H1 (cell line): ENCODE data around the gene CMSS1. TPM values are rescaled to one million over a fixed set of nuclear protein-coding genes. Genes with fewer than 3 reads are reported as not detected.

Source experiments
- CTCF ChIA-PET: fragments of 300-600 bp; sonication (Branson Sonifier 250); formaldehyde crosslinking; loops from one replicate; lab custom pipeline; 2021; ENCODE audit not compliant: partially characterized antibody; lab: Charles Lee
- POLR2A ChIA-PET: fragments of 300-600 bp; sonication (Branson Sonifier 250); formaldehyde crosslinking; loops from one replicate; lab custom pipeline; 2021; ENCODE audit warnings: inconsistent platforms; ENCODE audit not compliant: partially characterized antibody; lab: Charles Lee
- DNase-seq, 2 experiments: peaks; one replicate each; pipeline versions ENCODE4 v3.0.0 to v3.0.0-alpha.2; 2010 to 2022; ENCODE audit warnings: low spot score in 2 of 2, low read depth in 1 of 2, mixed read lengths in 1 of 2
- FAIRE-seq: peaks from 2 replicates; lab custom pipeline; 2011; peaks lifted over from hg19 to GRCh38; lab: Jason Lieb, UNC
- H2AFZ ChIP-seq: 2 replicates; pipeline ENCODE4 v1.8.1; 2012; ENCODE audit warnings: low read length, inconsistent platforms
- H2AK5ac ChIP-seq: 2 replicates; pipeline ENCODE4 v1.6.1; 2013; ENCODE audit warnings: low read depth, low read length
- H2BK120ac ChIP-seq: replicated peaks from 2 replicates; pipeline ENCODE3; 2013; ENCODE audit warnings: low read depth, low read length, inconsistent platforms
- H2BK12ac ChIP-seq: 2 replicates; pipeline ENCODE4 v1.6.1; 2013; ENCODE audit warnings: low read depth, low read length
- H2BK15ac ChIP-seq: 2 replicates; pipeline ENCODE4 v1.6.1; 2013; ENCODE audit warnings: low read length
- H2BK20ac ChIP-seq: 2 replicates; pipeline ENCODE4 v1.6.1; 2013; ENCODE audit warnings: low read length
- H2BK5ac ChIP-seq: 2 replicates; pipeline ENCODE4 v1.6.1; 2013; ENCODE audit warnings: low read depth, low read length
- H3K14ac ChIP-seq: 2 replicates; pipeline ENCODE4 v1.6.1; 2013; ENCODE audit warnings: inconsistent platforms; ENCODE audit not compliant: insufficient read length
- H3K18ac ChIP-seq: 2 replicates; pipeline ENCODE4 v1.6.1; 2013; ENCODE audit warnings: low read length; ENCODE audit errors: extremely low read depth
- H3K23ac ChIP-seq: 2 replicates; pipeline ENCODE4 v1.6.1; 2013; ENCODE audit warnings: inconsistent platforms; ENCODE audit not compliant: insufficient read length
- H3K23me2 ChIP-seq: 2 replicates; pipeline ENCODE4 v1.6.1; 2013; ENCODE audit warnings: low read depth, low read length
- H3K27ac ChIP-seq: 2 replicates; pipeline ENCODE4 v1.6.1; 2011; ENCODE audit warnings: low read depth, low read length, inconsistent platforms
- H3K27me3 ChIP-seq, 4 experiments: replicated peaks in 1 of 4; 1 replicate in 1 of 4; 2 replicates in 3 of 4; pipeline versions ENCODE4 v1.6.1 to v1.8.1; 2011 to 2013; ENCODE audit warnings: low read length in 3 of 4, mild to moderate bottlenecking in 3 of 4, inconsistent platforms in 2 of 4, mixed read lengths in 2 of 4, moderate library complexity in 1 of 4; ENCODE audit not compliant: control insufficient read depth in 3 of 4, insufficient read depth in 3 of 4; ENCODE audit errors: extremely low read depth in 1 of 4
- H3K36me3 ChIP-seq, 4 experiments: 2 replicates each; pipeline versions ENCODE4 v1.6.1 to v1.8.1; 2011 to 2013; ENCODE audit warnings: mild to moderate bottlenecking in 4 of 4, low read length in 3 of 4, moderate library complexity in 2 of 4, control low read depth in 1 of 4, inconsistent platforms in 1 of 4; ENCODE audit not compliant: insufficient read depth in 4 of 4, control insufficient read depth in 2 of 4
- H3K4ac ChIP-seq: replicated peaks from 2 replicates; pipeline ENCODE3; 2013; ENCODE audit warnings: low read length, low read depth, mixed read lengths, inconsistent platforms; ENCODE audit not compliant: insufficient read length
- H3K4me1 ChIP-seq, 4 experiments: replicated peaks in 1 of 4; 1 replicate in 1 of 4; 2 replicates in 3 of 4; pipeline versions ENCODE4 v1.6.1 to v1.8.1; 2011 to 2013; ENCODE audit warnings: low read length in 3 of 4, inconsistent platforms in 2 of 4, mixed read lengths in 1 of 4; ENCODE audit not compliant: insufficient read depth in 4 of 4, control insufficient read depth in 3 of 4
- H3K4me2 ChIP-seq, 2 experiments: 2 replicates each; pipeline versions ENCODE4 v1.6.1 to v1.8.1; 2011 to 2013; ENCODE audit warnings: low read depth in 2 of 2, low read length in 2 of 2, control low read depth in 1 of 2, inconsistent platforms in 1 of 2, mild to moderate bottlenecking in 1 of 2; ENCODE audit not compliant: insufficient read depth in 1 of 2
- H3K4me3 ChIP-seq, 4 experiments: fragments of 200-600, 300-600 bp in 1 of 4; sonication (generic), shearing (Covaris generic), sonication (Bioruptor Twin) in 1 of 4; 2 replicates each; pipeline versions ENCODE4 v1.5.1 to v1.8.1; 2011 to 2016; ENCODE audit warnings: low read length in 4 of 4, low read depth in 3 of 4, control low read depth in 2 of 4, inconsistent platforms in 2 of 4, mild to moderate bottlenecking in 2 of 4, mixed read lengths in 1 of 4, moderate library complexity in 1 of 4; ENCODE audit not compliant: insufficient read depth in 2 of 4; ENCODE audit errors: extremely low read depth in 1 of 4
- H3K56ac ChIP-seq: replicated peaks from 2 replicates; pipeline ENCODE3; 2013; ENCODE audit warnings: low read depth, mild to moderate bottlenecking, mixed read lengths, low read length, inconsistent platforms; ENCODE audit not compliant: insufficient read length
- H3K79me1 ChIP-seq: 2 replicates; pipeline ENCODE4 v1.6.1; 2013; ENCODE audit warnings: low read depth, low read length, control low read depth
- H3K79me2 ChIP-seq, 2 experiments: 2 replicates each; pipeline versions ENCODE4 v1.6.1 to v1.8.1; 2012 to 2013; ENCODE audit warnings: low read length in 2 of 2, mild to moderate bottlenecking in 2 of 2, inconsistent platforms in 1 of 2; ENCODE audit not compliant: insufficient read depth in 2 of 2, control insufficient read depth in 1 of 2
- H3K9ac ChIP-seq, 4 experiments: replicated peaks in 1 of 4; 1 replicate in 1 of 4; 2 replicates in 3 of 4; pipeline versions ENCODE4 v1.6.1 to v1.8.1; 2011 to 2013; ENCODE audit warnings: low read depth in 3 of 4, low read length in 3 of 4, control low read depth in 2 of 4, mild to moderate bottlenecking in 2 of 4, moderate library complexity in 2 of 4, inconsistent platforms in 1 of 4; ENCODE audit errors: extremely low read depth in 1 of 4
- H3K9me3 ChIP-seq, 2 experiments: 2 replicates each; pipeline versions ENCODE4 v1.6.1 to v1.8.1; 2012 to 2013; ENCODE audit warnings: mild to moderate bottlenecking in 2 of 2, moderate library complexity in 2 of 2, control low read depth in 1 of 2, inconsistent platforms in 1 of 2, low read depth in 1 of 2, low read length in 1 of 2, mixed read lengths in 1 of 2; ENCODE audit not compliant: insufficient read depth in 2 of 2
- H4K20me1 ChIP-seq, 2 experiments: replicated peaks in 1 of 2; 2 replicates each; pipeline versions ENCODE3 to v1.8.1; 2011 to 2013; ENCODE audit warnings: inconsistent platforms in 2 of 2, low read length in 2 of 2, mild to moderate bottlenecking in 1 of 2; ENCODE audit not compliant: insufficient read depth in 2 of 2, control insufficient read depth in 1 of 2
- H4K5ac ChIP-seq: 2 replicates; pipeline ENCODE4 v1.6.1; 2013; ENCODE audit warnings: low read length, low read depth, mixed read lengths, inconsistent platforms; ENCODE audit not compliant: insufficient read length
- H4K8ac ChIP-seq: 2 replicates; pipeline ENCODE4 v1.8.0; 2013; ENCODE audit warnings: mild to moderate bottlenecking, moderate library complexity, low read length, inconsistent platforms; ENCODE audit not compliant: insufficient read depth; ENCODE audit errors: extremely low read depth
- H4K91ac ChIP-seq: replicated peaks from 2 replicates; pipeline ENCODE3; 2013; ENCODE audit warnings: low read length, mixed read lengths, inconsistent platforms; ENCODE audit not compliant: insufficient read length
- CBX8 ChIP-seq: fragments of 300-800, 300-1000 bp; sonication (generic); IDR thresholded peaks from 2 replicates; pipeline ENCODE4 v1.7.1; 2016; ENCODE audit warnings: low read depth, low read length, borderline replicate concordance
- CHD1 ChIP-seq: IDR thresholded peaks from 2 replicates; pipeline ENCODE4 v1.6.1; 2012; ENCODE audit warnings: low read depth, low read length, improper control_type of control experiment
- CTBP2 ChIP-seq: IDR thresholded peaks from 2 replicates; pipeline ENCODE4 v1.7.0; 2011; ENCODE audit warnings: borderline replicate concordance, mild to moderate bottlenecking, moderate library complexity, mixed read lengths, low read length; ENCODE audit not compliant: insufficient read depth, insufficient read length
- EGR1 ChIP-seq: IDR thresholded peaks from 2 replicates; pipeline ENCODE4 v1.6.1; 2011; ENCODE audit warnings: low read depth, low read length, borderline replicate concordance
- EP300 ChIP-seq, 2 experiments: IDR thresholded peaks; 1 replicate in 1 of 2; 2 replicates in 1 of 2; pipeline ENCODE4 v1.6.1; 2011 to 2012; ENCODE audit warnings: low read depth in 2 of 2, low read length in 2 of 2, mild to moderate bottlenecking in 2 of 2, borderline replicate concordance in 1 of 2, inconsistent platforms in 1 of 2, moderate library complexity in 1 of 2
- KDM1A ChIP-seq: fragments of 200-600, 300-600 bp; sonication (generic); IDR thresholded peaks from 2 replicates; pipeline ENCODE4 v1.7.1; 2016; ENCODE audit warnings: mild to moderate bottlenecking, low read length, borderline replicate concordance
- MAFK ChIP-seq: IDR thresholded peaks from 2 replicates; pipeline ENCODE4 v1.6.1; 2012; ENCODE audit warnings: low read depth, mild to moderate bottlenecking, improper control_type of control experiment, low read length
- NRF1 ChIP-seq: IDR thresholded peaks from 2 replicates; pipeline ENCODE4 v1.6.1; 2011; ENCODE audit warnings: mild to moderate bottlenecking, low read depth, low read length, improper control_type of control experiment
- PHF8 ChIP-seq: fragments of 200-600 bp; sonication (generic); conservative IDR thresholded peaks from 2 replicates; pipeline ENCODE4 v1.7.1; 2012; ENCODE audit warnings: low read depth, mild to moderate bottlenecking, inconsistent platforms, low read length, moderate library complexity
- POLR2AphosphoS5 ChIP-seq: IDR thresholded peaks from 2 replicates; pipeline ENCODE4 v1.6.1; 2011; ENCODE audit warnings: low read depth, low read length
- SP1 ChIP-seq: IDR thresholded peaks from 2 replicates; pipeline ENCODE4 v1.6.1; 2011; ENCODE audit warnings: low read depth, low read length
- SP2 ChIP-seq: IDR thresholded peaks from 2 replicates; pipeline ENCODE4 v1.6.1; 2012; ENCODE audit warnings: mild to moderate bottlenecking, low read length, inconsistent platforms
- SRF ChIP-seq: IDR thresholded peaks from 2 replicates; pipeline ENCODE4 v1.6.1; 2011; ENCODE audit warnings: mild to moderate bottlenecking, low read depth, low read length, moderate library complexity
- YY1 ChIP-seq: IDR thresholded peaks from 2 replicates; pipeline ENCODE4 v1.6.1; 2011; ENCODE audit warnings: low read depth, mild to moderate bottlenecking, low read length
- WGBS, 2 experiments: shearing (Covaris generic) in 1 of 2; methylation state at CpG; one replicate each; pipeline versions ENCODE4 v1.1.6 to v1.1.7; 2013 to 2015; ENCODE audit warnings: low lambda C conversion rate in 2 of 2, mixed read lengths in 2 of 2, inconsistent platforms in 1 of 2, low coverage in 1 of 2, missing lambda C conversion rate in 1 of 2; ENCODE audit not compliant: insufficient replicate concordance in 2 of 2, insufficient coverage in 1 of 2, insufficient read length in 1 of 2; ENCODE audit errors: extremely low coverage in 1 of 2, missing lambda C conversion rate in 1 of 2; 5-methylcytosine and 5-hydroxymethylcytosine counted together
- polyA plus RNA-seq, 7 experiments: library from polyadenylated mRNA; depleted of rRNA in 3 of 7; stranded (reverse) in 5 of 7; unstranded in 2 of 7; fragments of >200 nt in 5 of 7; fragments of 200-250 nt in 2 of 7; gene quantifications; 1 replicate in 5 of 7; 2 replicates in 1 of 7; 4 replicates in 1 of 7; pipeline versions ENCODE4 v1.2.1 to v1.2.3, GENCODE V29; 2011 to 2013; ENCODE audit warnings: missing spikeins in 2 of 7, mixed read lengths in 2 of 7
- total RNA-seq: library from RNA; stranded (reverse); fragmentation: NEBNext Ultra II Directional; extraction: Animal tissue kit (Norgen Biotek cat#: 25700); gene quantifications from 2 replicates; pipeline ENCODE4 v1.2.1, GENCODE V29; 2021

Gene CMSS1
- total and polyA plus RNA-seq, 2 of the 8 experiments (the other 6 are each of a cell fraction or from before 2014, with no cell fraction given): 15.2 to 75.1 TPM

- WGBS, 2 experiments: 90% methylated on average over 6 of the region's 6 CpGs; no CpG with 5 or more reads in 1 of the 2 experiments
- peak overlapping the region; percentile 63; the same call in 1 of the 2 replicates for H2BK5ac ChIP-seq
- H2BK120ac ChIP-seq: no peak overlapping the region
- no peak overlapping the region for H3K4me2 ChIP-seq
- no peak overlapping the region for H4K5ac ChIP-seq
- H2BK15ac ChIP-seq: no peak overlapping the region
- H3K4ac ChIP-seq: no peak overlapping the region
- no peaks in the 10 kb centered on the region for H4K20me1 ChIP-seq
- H3K36me3 ChIP-seq: no peaks in the 10 kb centered on the region
- peak overlapping the region; percentile 53 for H3K56ac ChIP-seq
- H2AK5ac ChIP-seq: no peak overlapping the region
- H3K23ac ChIP-seq: no peak overlapping the region
- no peak overlapping the region for H3K4me3 ChIP-seq
- no peak for DNase-seq
- no peak overlapping the region for H3K18ac ChIP-seq
- no peak overlapping the region for H4K91ac ChIP-seq
- H3K23me2 ChIP-seq: no peaks in the 10 kb centered on the region
- no peaks in the 10 kb centered on the region for H3K79me1 ChIP-seq
- no peak for FAIRE-seq
- ChIA-PET POLR2A (no interaction called here), CTCF (interaction anchor here (0.9 kb wide), 1 partner anchor 56 kb away, joined by 3 read pairs; no protein-coding TSS in a partner anchor)
- no peaks in the 10 kb centered on the region for H3K4me1 ChIP-seq
- no peak overlapping the region for H2BK12ac ChIP-seq
- H2AFZ ChIP-seq: peak overlapping the region; percentile 78; the same call in 1 of the 2 replicates
- 0 out of 2 replicates have a peak overlapping the region, but pooled peaks have one; percentile 32 for H2BK20ac ChIP-seq
- H3K14ac ChIP-seq: no peak overlapping the region
- H3K9ac ChIP-seq: no peak overlapping the region
- no peaks in the 10 kb centered on the region for H3K27me3 ChIP-seq
- H3K79me2 ChIP-seq: no peaks in the 10 kb centered on the region
- no peak overlapping the region for H3K27ac ChIP-seq
- peak overlapping the region; percentile 14; the same call in 1 of the 2 replicates for H4K8ac ChIP-seq
- peaks cover 0 to 4% of the 10 kb centered on the region in 2 experiments; a peak in 1 of 4 replicates for H3K9me3 ChIP-seq
- TF ChIP-seq SP1 (no peak), SP2 (no peak), SRF (no peak), YY1 (no peak), CHD1 (no peak), POLR2AphosphoS5 (no peak), PHF8 (no peak), EGR1 (no peak), KDM1A (no peak), NRF1 (no peak), MAFK (no peak), EP300 (IDR thresholded peaks at IDR 0.05; ENCODE audit: borderline replicate concordance in 1 of 2, low read depth in 2 of 2, low read length in 2 of 2) (no peak), CBX8 (no peak), CTBP2 (no peak)
Measured at GRCh38 chr3:100198579-100199269, 381.1 kb downstream of the CMSS1 start.
